Skeletal muscle satellite cell (primary cell): ENCODE results near the gene TMEM170A.
"Not testable (repeated sequence)": the region's sequence is repeated elsewhere in the genome, so short reads cannot be mapped to it uniquely, and the experiment has no call there.

Experiments
- H3K27me3 ChIP-seq: 2 replicates; pipeline ENCODE4 v1.7.0; 2013; ENCODE audit warnings: low read length; ENCODE audit not compliant: control insufficient read depth, insufficient read depth
- H3K36me3 ChIP-seq: 2 replicates; pipeline ENCODE4 v1.7.0; 2013; ENCODE audit warnings: mild to moderate bottlenecking, control low read depth, low read length; ENCODE audit not compliant: insufficient read depth
- H3K4me1 ChIP-seq: 2 replicates; pipeline ENCODE4 v1.7.0; 2013; ENCODE audit warnings: low read length; ENCODE audit not compliant: control insufficient read depth, insufficient read depth
- H3K4me2 ChIP-seq: 2 replicates; pipeline ENCODE4 v1.7.0; 2013; ENCODE audit warnings: mild to moderate bottlenecking, low read length
- H3K4me3 ChIP-seq: 2 replicates; pipeline ENCODE4 v1.7.0; 2013; ENCODE audit warnings: low read length
- H3K9ac ChIP-seq: 2 replicates; pipeline ENCODE4 v1.7.0; 2013; ENCODE audit warnings: mild to moderate bottlenecking, low read depth, low read length, moderate library complexity
- H3K9me3 ChIP-seq: replicated peaks from 2 replicates; pipeline ENCODE4 v1.7.0; 2013; ENCODE audit warnings: mild to moderate bottlenecking, control low read depth, low read length

TMEM170A gene

GRCh38 chr16:75478480-75479345 is 14.2 kb upstream of the TMEM170A start:
- no peak overlapping the region for H3K4me3 ChIP-seq
- H3K9ac ChIP-seq: no peak overlapping the region
- no peak overlapping the region for H3K4me2 ChIP-seq
- H3K36me3 ChIP-seq: no peaks in the 10 kb centered on the region
- H3K9me3 ChIP-seq: no peaks in the 10 kb centered on the region
- H3K4me1 ChIP-seq: peaks cover 6% of the 10 kb centered on the region
- H3K27me3 ChIP-seq: peaks cover 8% of the 10 kb centered on the region

GRCh38 chr16:75477680-75478473 is 13.4 kb upstream of the TMEM170A start:
- no peak overlapping the region for H3K4me3 ChIP-seq
- H3K9me3 ChIP-seq: no peaks in the 10 kb centered on the region
- H3K36me3 ChIP-seq: no peaks in the 10 kb centered on the region
- peaks cover 8% of the 10 kb centered on the region for H3K27me3 ChIP-seq
- no peaks in the 10 kb centered on the region for H3K4me1 ChIP-seq
- no peak overlapping the region for H3K9ac ChIP-seq
- no peak overlapping the region for H3K4me2 ChIP-seq

GRCh38 chr16:75476817-75477216 is 12.3 kb upstream of the TMEM170A start:
- no peaks in the 10 kb centered on the region for H3K4me1 ChIP-seq
- no peak overlapping the region for H3K9ac ChIP-seq
- H3K36me3 ChIP-seq: no peaks in the 10 kb centered on the region
- no peak overlapping the region for H3K4me2 ChIP-seq
- no peaks in the 10 kb centered on the region for H3K9me3 ChIP-seq
- H3K4me3 ChIP-seq: no peak overlapping the region
- peaks cover 8% of the 10 kb centered on the region for H3K27me3 ChIP-seq

- Histone ChIP-seq H3K4me1 (no peaks in the 10 kb centered on the region), H3K9ac (no peak overlapping the region), H3K27me3 (peaks cover 8% of the 10 kb centered on the region), H3K36me3 (no peaks in the 10 kb centered on the region), H3K4me2 (no peak overlapping the region), H3K9me3 (no peaks in the 10 kb centered on the region), H3K4me3 (no peak overlapping the region)
Measured at GRCh38 chr16:75475420-75475847, 10.9 kb upstream of the TMEM170A start.

GRCh38 chr16:75472908-75473877 is 8.7 kb upstream of the TMEM170A start:
- Histone ChIP-seq H3K27me3 (peaks cover 5% of the 10 kb centered on the region), H3K4me2 (no peak overlapping the region), H3K4me1 (no peaks in the 10 kb centered on the region), H3K36me3 (no peaks in the 10 kb centered on the region), H3K9ac (no peak overlapping the region), H3K9me3 (no peaks in the 10 kb centered on the region), H3K4me3 (no peak overlapping the region)

GRCh38 chr16:75471723-75472633 is 7.5 kb upstream of the TMEM170A start:
- H3K9ac ChIP-seq: no peak overlapping the region
- H3K36me3 ChIP-seq: no peaks in the 10 kb centered on the region
- H3K27me3 ChIP-seq: no peaks in the 10 kb centered on the region

GRCh38 chr16:75466760-75467159 is 2.3 kb upstream of the TMEM170A start:
- Histone ChIP-seq H3K4me2 (no peak overlapping the region), H3K27me3 (no peaks in the 10 kb centered on the region), H3K4me1 (peaks cover 11% of the 10 kb centered on the region), H3K4me3 (no peak overlapping the region), H3K9me3 (no peaks in the 10 kb centered on the region), H3K9ac (no peak overlapping the region), H3K36me3 (no peaks in the 10 kb centered on the region)

More at GRCh38 chr16:75471723-75472633, 7.5 kb upstream of the TMEM170A start:
- Histone ChIP-seq H3K9me3 (no peaks in the 10 kb centered on the region), H3K4me1 (no peaks in the 10 kb centered on the region), H3K4me3 (no peak overlapping the region), H3K4me2 (no peak overlapping the region)

- peak overlapping the region; percentile 97 for H3K4me3 ChIP-seq
- not testable (repeated sequence) for H3K27me3 ChIP-seq, H3K9me3 ChIP-seq, H3K36me3 ChIP-seq
- H3K4me2 ChIP-seq: peak overlapping the region; percentile 90
- H3K4me1 ChIP-seq: peaks cover 14% of the 10 kb centered on the region
- peak overlapping the region; percentile 89 for H3K9ac ChIP-seq
Measured at GRCh38 chr16:75463389-75464121, 934 bp downstream of the TMEM170A start.

GRCh38 chr16:75462806-75463205 is 1.7 kb downstream of the TMEM170A start:
- no peaks in the 10 kb centered on the region for H3K9me3 ChIP-seq
- peaks cover 14% of the 10 kb centered on the region for H3K4me1 ChIP-seq
- H3K9ac ChIP-seq: peak overlapping the region; percentile 89
- H3K4me2 ChIP-seq: peak overlapping the region; percentile 90
- H3K4me3 ChIP-seq: peak overlapping the region; percentile 97
- H3K27me3 ChIP-seq: no peaks in the 10 kb centered on the region
- no peaks in the 10 kb centered on the region for H3K36me3 ChIP-seq

- no peak overlapping the region for H3K4me2 ChIP-seq
- H3K27me3 ChIP-seq: no peaks in the 10 kb centered on the region
- no peak overlapping the region for H3K9ac ChIP-seq
- H3K4me1 ChIP-seq: peaks cover 14% of the 10 kb centered on the region
- no peaks in the 10 kb centered on the region for H3K9me3 ChIP-seq
- no peaks in the 10 kb centered on the region for H3K36me3 ChIP-seq
- no peak overlapping the region for H3K4me3 ChIP-seq
Measured at GRCh38 chr16:75461575-75461974, 2.9 kb downstream of the TMEM170A start.
